Endothelial cell (in vitro differentiated cells): ENCODE results near the gene TRIM67. TPM values are rescaled to one million over a fixed set of nuclear protein-coding genes. Genes with fewer than 3 reads are reported as not detected.

ENCODE experiments used
- DNase-seq: peaks from one replicate; pipeline ENCODE4 v3.0.0; 2021; ENCODE audit warnings: low spot score
- H3K27ac Mint-ChIP-seq: one replicate; pipeline ENCODE4 v1.8.0; 2021; ENCODE audit warnings: mixed read lengths, inconsistent platforms; ENCODE audit not compliant: unreplicated experiment
- H3K27me3 Mint-ChIP-seq: one replicate; pipeline ENCODE4 v1.8.0; 2021; ENCODE audit warnings: mild to moderate bottlenecking, moderate library complexity, mixed read lengths, inconsistent platforms; ENCODE audit not compliant: unreplicated experiment
- H3K36me3 Mint-ChIP-seq: one replicate; pipeline ENCODE4 v1.8.0; 2021; ENCODE audit warnings: mild to moderate bottlenecking, low read depth, mixed read lengths, inconsistent platforms; ENCODE audit not compliant: unreplicated experiment
- H3K4me1 Mint-ChIP-seq: one replicate; pipeline ENCODE4 v1.8.0; 2021; ENCODE audit warnings: mild to moderate bottlenecking, mixed read lengths, inconsistent platforms; ENCODE audit not compliant: unreplicated experiment
- H3K4me3 Mint-ChIP-seq: one replicate; pipeline ENCODE4 v1.8.0; 2021; ENCODE audit warnings: mild to moderate bottlenecking, mixed read lengths, inconsistent platforms; ENCODE audit not compliant: unreplicated experiment
- H3K9me3 Mint-ChIP-seq: one replicate; pipeline ENCODE4 v1.8.0; 2021; ENCODE audit warnings: mixed read lengths, inconsistent platforms; ENCODE audit not compliant: unreplicated experiment
- total RNA-seq: library from RNA; stranded (reverse); fragmentation: NEBNext Ultra II Directional; extraction: Animal tissue kit (Norgen Biotek cat#: 25700); gene quantifications from one replicate; pipeline ENCODE4 v1.2.1, GENCODE V29; 2021; ENCODE audit not compliant: unreplicated experiment
- TF ChIP-seq, protein P1 (sequence below): fragments of 200-600 bp; sonication (generic); IDR thresholded peaks from one replicate; pipeline ENCODE4 v1.5.0; 2021; ENCODE audit warnings: antibody characterized with exemption; ENCODE audit not compliant: unreplicated experiment

The TRIM67 gene
- total RNA-seq, 1 donor from 2014 or later = 0.26 TPM

DNA sequence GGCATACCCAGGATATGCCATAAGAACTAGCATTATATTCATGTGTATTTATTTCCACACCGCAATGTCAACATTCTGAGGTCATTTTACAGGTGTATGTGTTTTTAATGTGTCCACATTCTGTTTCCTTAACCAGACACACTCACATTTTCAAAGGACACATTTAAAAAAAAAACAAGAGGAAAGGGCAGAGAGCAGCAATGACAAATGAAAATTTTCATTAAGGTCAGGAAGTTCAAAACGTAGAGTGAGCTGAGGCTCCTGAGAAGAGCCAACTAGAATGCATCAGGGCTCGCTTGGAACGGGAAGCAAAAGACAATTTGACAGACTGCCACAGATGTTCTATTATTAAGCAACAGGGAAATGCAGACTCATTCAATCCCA lies 74.3 kb downstream of the TRIM67 start:
- no peak overlapping the region for H3K27ac Mint-ChIP-seq
- no peaks in the 10 kb centered on the region for H3K27me3 Mint-ChIP-seq
- TF ChIP-seq, protein P1, sequence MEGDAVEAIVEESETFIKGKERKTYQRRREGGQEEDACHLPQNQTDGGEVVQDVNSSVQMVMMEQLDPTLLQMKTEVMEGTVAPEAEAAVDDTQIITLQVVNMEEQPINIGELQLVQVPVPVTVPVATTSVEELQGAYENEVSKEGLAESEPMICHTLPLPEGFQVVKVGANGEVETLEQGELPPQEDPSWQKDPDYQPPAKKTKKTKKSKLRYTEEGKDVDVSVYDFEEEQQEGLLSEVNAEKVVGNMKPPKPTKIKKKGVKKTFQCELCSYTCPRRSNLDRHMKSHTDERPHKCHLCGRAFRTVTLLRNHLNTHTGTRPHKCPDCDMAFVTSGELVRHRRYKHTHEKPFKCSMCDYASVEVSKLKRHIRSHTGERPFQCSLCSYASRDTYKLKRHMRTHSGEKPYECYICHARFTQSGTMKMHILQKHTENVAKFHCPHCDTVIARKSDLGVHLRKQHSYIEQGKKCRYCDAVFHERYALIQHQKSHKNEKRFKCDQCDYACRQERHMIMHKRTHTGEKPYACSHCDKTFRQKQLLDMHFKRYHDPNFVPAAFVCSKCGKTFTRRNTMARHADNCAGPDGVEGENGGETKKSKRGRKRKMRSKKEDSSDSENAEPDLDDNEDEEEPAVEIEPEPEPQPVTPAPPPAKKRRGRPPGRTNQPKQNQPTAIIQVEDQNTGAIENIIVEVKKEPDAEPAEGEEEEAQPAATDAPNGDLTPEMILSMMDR = no peak
- no peak overlapping the region for H3K4me3 Mint-ChIP-seq
- H3K36me3 Mint-ChIP-seq = peaks cover 12% of the 10 kb centered on the region
- H3K4me1 Mint-ChIP-seq = peaks cover 14% of the 10 kb centered on the region
- DNase-seq = no peak
- H3K9me3 Mint-ChIP-seq = no peaks in the 10 kb centered on the region

DNA sequence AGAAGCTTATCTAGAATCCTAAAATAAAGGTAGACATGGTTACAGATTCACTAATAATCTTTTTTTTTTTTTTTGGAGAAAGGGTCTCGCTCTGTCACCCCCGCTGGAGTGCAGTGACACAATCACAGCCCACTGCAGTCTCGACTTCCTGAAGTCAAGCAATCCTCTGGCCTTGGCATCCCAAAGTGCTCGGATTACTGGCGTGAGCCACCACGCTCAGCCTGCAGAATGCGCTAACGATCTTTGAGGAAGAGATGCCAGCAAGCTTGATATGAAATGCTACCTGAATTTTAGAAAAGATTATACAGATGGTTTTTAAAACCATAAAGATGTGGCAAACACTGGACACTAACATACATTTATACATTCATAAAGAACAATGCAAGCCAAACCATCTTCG lies 75.1 kb downstream of the TRIM67 start:
- no peaks in the 10 kb centered on the region for H3K27me3 Mint-ChIP-seq
- TF ChIP-seq, protein P1 = no peak
- H3K4me3 Mint-ChIP-seq = no peak overlapping the region
- no peak overlapping the region for H3K27ac Mint-ChIP-seq
- peaks cover 12% of the 10 kb centered on the region for H3K36me3 Mint-ChIP-seq
- peaks cover 20% of the 10 kb centered on the region for H3K4me1 Mint-ChIP-seq
- DNase-seq = no peak
- no peaks in the 10 kb centered on the region for H3K9me3 Mint-ChIP-seq

DNA sequence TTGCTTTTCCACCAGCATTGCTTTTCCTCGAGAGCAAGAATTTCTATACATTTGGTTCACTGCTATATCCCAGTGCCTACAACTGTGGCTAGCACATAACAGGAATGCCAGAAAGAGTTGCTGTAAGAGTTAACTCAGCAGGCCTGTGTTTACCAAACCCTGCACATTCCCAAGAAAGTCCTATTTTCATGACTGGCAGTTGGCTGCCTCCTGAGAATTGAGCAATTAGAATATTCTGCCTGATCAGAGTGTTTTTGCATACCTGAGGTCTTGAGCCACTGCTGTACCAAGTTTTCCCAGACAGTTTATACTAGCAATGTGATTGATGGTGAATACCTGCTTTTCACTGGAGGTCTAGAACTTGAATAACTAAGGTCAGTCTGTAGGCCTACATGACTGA lies 76.4 kb downstream of the TRIM67 start:
- peaks cover 12% of the 10 kb centered on the region for H3K36me3 Mint-ChIP-seq
- DNase-seq = no peak
- TF ChIP-seq, protein P1 = no peak
- H3K4me1 Mint-ChIP-seq = peaks cover 21% of the 10 kb centered on the region
- no peak overlapping the region for H3K27ac Mint-ChIP-seq
- H3K27me3 Mint-ChIP-seq = peaks cover under 1% of the 10 kb centered on the region
- H3K9me3 Mint-ChIP-seq = no peaks in the 10 kb centered on the region
- H3K4me3 Mint-ChIP-seq = no peak overlapping the region

DNA sequence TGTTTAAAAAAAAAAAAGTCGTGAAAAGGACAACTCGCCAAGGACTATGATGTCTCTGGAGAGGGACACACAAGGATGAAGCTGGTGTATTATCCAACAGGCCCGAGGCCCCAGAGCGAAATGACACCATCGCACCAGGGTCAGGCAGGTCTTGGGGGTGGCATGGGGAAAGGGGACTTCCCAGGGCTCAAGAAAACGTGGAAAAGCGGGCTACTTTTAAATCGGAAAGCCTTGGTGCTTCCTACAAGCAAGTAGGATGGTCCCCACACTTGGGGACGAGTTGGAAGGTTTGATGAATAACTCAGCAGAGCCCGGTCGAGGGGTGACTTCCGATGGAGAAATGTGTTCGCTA lies 78.6 kb downstream of the TRIM67 start:
- Mint-ChIP-seq H3K27ac (peak overlapping the region; percentile 50), H3K4me3 (peak overlapping the region; percentile 98), H3K36me3 (peaks cover 12% of the 10 kb centered on the region), H3K9me3 (no peaks in the 10 kb centered on the region), H3K4me1 (peaks cover 24% of the 10 kb centered on the region), H3K27me3 (peaks cover 1% of the 10 kb centered on the region)
- TF ChIP-seq, protein P1 = no peak
- no peak for DNase-seq

DNA sequence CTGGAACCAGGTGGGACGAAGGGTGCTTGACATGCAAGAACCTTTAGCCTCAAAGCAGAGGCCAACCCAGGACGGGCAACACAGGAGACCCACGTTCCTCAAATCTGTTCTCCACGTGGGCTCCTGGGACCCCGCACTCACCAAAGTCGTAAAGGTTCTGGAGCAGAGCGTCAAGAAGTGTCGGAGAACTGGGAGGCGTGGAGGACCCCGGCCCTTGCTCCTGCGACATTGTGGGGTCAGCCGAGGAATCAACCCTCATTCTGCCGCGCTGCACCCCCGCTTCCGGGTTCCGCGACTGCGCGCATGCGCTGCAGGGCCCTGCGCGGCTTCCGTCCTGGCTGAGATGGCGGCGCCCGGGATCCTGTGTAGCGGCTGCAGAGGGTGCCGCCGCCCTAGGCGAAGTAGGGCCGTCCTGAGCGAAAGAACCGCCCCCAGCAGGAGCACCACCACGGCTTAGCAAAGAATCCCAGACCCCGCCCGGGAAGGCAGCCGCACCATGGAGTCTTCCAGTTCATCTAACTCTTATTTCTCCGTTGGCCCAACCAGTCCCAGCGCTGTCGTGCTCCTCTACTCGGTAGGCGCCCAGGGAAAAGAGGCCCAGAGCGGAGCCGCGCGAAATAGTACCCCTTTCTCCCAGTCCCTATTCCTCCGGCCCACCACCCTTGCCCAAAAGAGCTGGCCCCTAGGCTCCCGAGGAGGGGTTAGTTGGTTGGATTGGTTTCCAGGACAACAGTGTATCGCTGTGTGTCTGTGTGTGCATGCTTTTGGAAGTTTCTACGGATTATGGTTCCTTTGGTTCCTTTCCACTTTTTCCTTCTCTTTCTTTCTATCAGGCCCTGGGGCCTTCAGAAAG lies 79.3 kb downstream of the TRIM67 start, which contains the start of gene GNPAT:
GNPAT (plus strand) TSS at position 330 of the 853 bp plus-strand sequence; CDS start at position 497, 167 bp downstream.
- H3K36me3 Mint-ChIP-seq = peaks cover 12% of the 10 kb centered on the region
- H3K27ac Mint-ChIP-seq = peak within 1 kb of the TSS; percentile 74
- peaks cover 24% of the 10 kb centered on the region for H3K4me1 Mint-ChIP-seq
- peak; percentile 86 for DNase-seq
- TF ChIP-seq, protein P1 = no peak
- no peaks in the 10 kb centered on the region for H3K9me3 Mint-ChIP-seq
- peak within 1 kb of the TSS; percentile 98 for H3K4me3 Mint-ChIP-seq
- H3K27me3 Mint-ChIP-seq = peaks cover 1% of the 10 kb centered on the region
